Neural cell (in vitro differentiated cells): ENCODE measurements around the gene GSTP1.

Experiments used
- CTCF ChIP-seq: fragments of 450-650 bp; IDR thresholded peaks from 2 replicates; pipeline ENCODE4 v1.5.1; 2014; ENCODE audit warnings: antibody characterized with exemption, mild to moderate bottlenecking, moderate library complexity; ENCODE audit not compliant: poor library complexity, severe bottlenecking
- EP300 ChIP-seq: fragments of 450-650 bp; conservative IDR thresholded peaks from 2 replicates; pipeline ENCODE4 v1.6.1; 2014; ENCODE audit warnings: antibody characterized with exemption, mild to moderate bottlenecking, moderate library complexity; ENCODE audit not compliant: poor library complexity, severe bottlenecking
- RAD21 ChIP-seq: fragments of 450-650 bp; conservative IDR thresholded peaks from 2 replicates; pipeline ENCODE4 v1.6.1; 2014; ENCODE audit warnings: antibody characterized with exemption, mild to moderate bottlenecking, moderate library complexity
- SMC3 ChIP-seq: fragments of 450-650 bp; conservative IDR thresholded peaks from 2 replicates; pipeline ENCODE4 v1.6.1; 2014; ENCODE audit warnings: antibody characterized with exemption, mild to moderate bottlenecking, moderate library complexity; ENCODE audit not compliant: poor library complexity
- TAF1 ChIP-seq: IDR thresholded peaks from 2 replicates; pipeline ENCODE4 v1.6.1; 2012; ENCODE audit warnings: low read depth

DNA sequence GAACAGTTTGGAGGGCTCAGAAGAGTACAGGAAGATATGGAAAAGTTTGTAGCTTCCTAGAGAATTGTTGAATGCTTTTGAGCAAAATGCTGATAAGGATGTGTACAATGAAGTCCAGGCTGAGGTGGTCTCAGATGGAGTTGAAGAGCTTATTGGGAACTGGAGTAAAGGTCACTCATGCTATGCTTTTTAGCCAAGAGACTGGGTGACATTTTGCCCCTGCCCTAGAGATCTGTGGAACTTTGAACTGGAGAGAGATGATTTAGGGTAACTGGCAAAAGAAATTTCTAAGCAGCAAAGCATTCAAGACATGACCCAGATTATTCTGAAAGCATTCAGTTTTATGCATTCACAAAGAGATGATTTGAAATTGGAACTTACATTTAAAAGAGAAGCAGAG is 32.5 kb upstream of the GSTP1 start:
- TF ChIP-seq CTCF (no peak), EP300 (no peak), TAF1 (no peak), RAD21 (no peak), SMC3 (no peak)
